ENCODE results near the gene EHD4.

EHD4 gene

DNA sequence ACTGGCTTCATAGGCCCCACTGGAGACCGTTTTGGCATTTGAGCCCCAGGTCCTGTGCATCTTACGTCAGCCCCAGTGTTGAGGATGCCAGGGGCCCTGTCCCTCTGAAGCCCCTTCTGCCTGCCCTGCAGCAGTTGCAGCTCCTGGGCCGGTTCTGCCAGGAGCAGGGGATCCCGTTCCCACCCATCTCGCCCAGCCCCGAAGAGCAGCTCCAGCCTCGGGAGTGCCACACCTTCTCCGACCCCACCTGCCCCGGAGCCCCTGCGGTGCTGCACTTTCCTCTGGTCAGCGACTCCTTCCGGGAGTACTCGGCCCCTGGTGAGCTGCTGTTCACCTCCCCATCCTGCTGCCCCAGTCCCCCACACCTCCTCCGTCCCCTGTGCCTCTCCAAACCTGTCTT is 125.2 kb downstream of the EHD4 start:
- no peaks in the 10 kb centered on the region for H3K79me2 ChIP-seq (ENCODE audit: insufficient read depth, low read length)
- H3K27me3 ChIP-seq (ENCODE audit: insufficient read depth, low read length) = no peaks in the 10 kb centered on the region
- H4K20me1 ChIP-seq (ENCODE audit: insufficient read depth, low read length) = no peaks in the 10 kb centered on the region
- no peak overlapping the region for H2AFZ ChIP-seq (ENCODE audit: low read length)
- no peak overlapping the region for H3K4me3 ChIP-seq (ENCODE audit: low read depth, low read length, poor library complexity, severe bottlenecking)
- H3F3A ChIP-seq (ENCODE audit: insufficient read depth, low read length) = no peaks in the 10 kb centered on the region
- H3K4me2 ChIP-seq (ENCODE audit: low read length) = no peak overlapping the region
- H3K4me1 ChIP-seq (ENCODE audit: insufficient read depth, low read length, severe bottlenecking) = no peaks in the 10 kb centered on the region
- H3K36me3 ChIP-seq (ENCODE audit: insufficient read depth, low read length) = peaks cover 7% of the 10 kb centered on the region
- H3K9me3 ChIP-seq (ENCODE audit: low read length) = no peaks in the 10 kb centered on the region
- H3K9ac ChIP-seq (ENCODE audit: low read length) = no peak overlapping the region
- TF ChIP-seq, protein P1, sequence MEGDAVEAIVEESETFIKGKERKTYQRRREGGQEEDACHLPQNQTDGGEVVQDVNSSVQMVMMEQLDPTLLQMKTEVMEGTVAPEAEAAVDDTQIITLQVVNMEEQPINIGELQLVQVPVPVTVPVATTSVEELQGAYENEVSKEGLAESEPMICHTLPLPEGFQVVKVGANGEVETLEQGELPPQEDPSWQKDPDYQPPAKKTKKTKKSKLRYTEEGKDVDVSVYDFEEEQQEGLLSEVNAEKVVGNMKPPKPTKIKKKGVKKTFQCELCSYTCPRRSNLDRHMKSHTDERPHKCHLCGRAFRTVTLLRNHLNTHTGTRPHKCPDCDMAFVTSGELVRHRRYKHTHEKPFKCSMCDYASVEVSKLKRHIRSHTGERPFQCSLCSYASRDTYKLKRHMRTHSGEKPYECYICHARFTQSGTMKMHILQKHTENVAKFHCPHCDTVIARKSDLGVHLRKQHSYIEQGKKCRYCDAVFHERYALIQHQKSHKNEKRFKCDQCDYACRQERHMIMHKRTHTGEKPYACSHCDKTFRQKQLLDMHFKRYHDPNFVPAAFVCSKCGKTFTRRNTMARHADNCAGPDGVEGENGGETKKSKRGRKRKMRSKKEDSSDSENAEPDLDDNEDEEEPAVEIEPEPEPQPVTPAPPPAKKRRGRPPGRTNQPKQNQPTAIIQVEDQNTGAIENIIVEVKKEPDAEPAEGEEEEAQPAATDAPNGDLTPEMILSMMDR (IDR thresholded peaks at IDR 0.05; ENCODE audit: low read length) = no peak
- TF ChIP-seq EZH2 (IDR thresholded peaks at IDR 0.05; ENCODE audit: borderline replicate concordance, low read length) = no peak
- no peak overlapping the region for H3K27ac ChIP-seq (ENCODE audit: low read depth, low read length, poor library complexity, severe bottlenecking)
- no peaks in the 10 kb centered on the region for H3K9me2 ChIP-seq (ENCODE audit: low read depth, low read length)
